Osteocyte (in vitro differentiated cells): ENCODE results near the gene PYGB. TPM values are rescaled to one million over a fixed set of nuclear protein-coding genes. Genes with fewer than 3 reads are reported as not detected.
"Not testable (repeated sequence)": the region's sequence is repeated elsewhere in the genome, so short reads cannot be mapped to it uniquely, and the experiment has no call there.

ENCODE experiments used
- DNase-seq: peaks from one replicate; pipeline ENCODE4 v3.0.0; 2021; ENCODE audit warnings: mixed read lengths; ENCODE audit not compliant: unreplicated experiment; ENCODE audit errors: extremely low spot score
- H3K27ac Mint-ChIP-seq: one replicate; pipeline ENCODE4 v1.8.0; 2021; ENCODE audit warnings: mild to moderate bottlenecking, mixed read lengths; ENCODE audit not compliant: unreplicated experiment
- H3K27me3 Mint-ChIP-seq: one replicate; pipeline ENCODE4 v1.8.0; 2021; ENCODE audit warnings: mixed read lengths; ENCODE audit not compliant: unreplicated experiment
- H3K36me3 Mint-ChIP-seq: one replicate; pipeline ENCODE4 v1.8.0; 2021; ENCODE audit warnings: mixed read lengths; ENCODE audit not compliant: unreplicated experiment
- H3K4me1 Mint-ChIP-seq: one replicate; pipeline ENCODE4 v1.8.0; 2021; ENCODE audit warnings: mixed read lengths; ENCODE audit not compliant: unreplicated experiment
- H3K4me3 Mint-ChIP-seq: one replicate; pipeline ENCODE4 v1.8.0; 2021; ENCODE audit warnings: mild to moderate bottlenecking, moderate library complexity, mixed read lengths; ENCODE audit not compliant: unreplicated experiment
- H3K9me3 Mint-ChIP-seq: one replicate; pipeline ENCODE4 v1.8.0; 2021; ENCODE audit warnings: mixed read lengths; ENCODE audit not compliant: unreplicated experiment
- CTCF ChIP-seq: fragments of 200-600 bp; sonication (generic); IDR thresholded peaks from 2 replicates; pipeline ENCODE4 v1.5.0; 2021; ENCODE audit warnings: antibody characterized with exemption, mild to moderate bottlenecking, moderate library complexity
- total RNA-seq: library from RNA; stranded (reverse); gene quantifications from 2 replicates; pipeline ENCODE4 v1.2.1, GENCODE V29; 2021

Gene PYGB
- total RNA-seq, 1 donor from 2014 or later, result 234 TPM

- no peak for DNase-seq
- Mint-ChIP-seq H3K4me1 (no peaks in the 10 kb centered on the region), H3K27ac (no peak overlapping the region), H3K36me3 (peaks cover 3% of the 10 kb centered on the region), H3K9me3 (peaks cover 4% of the 10 kb centered on the region), H3K4me3 (no peak overlapping the region), H3K27me3 (no peaks in the 10 kb centered on the region)
- TF ChIP-seq CTCF, result no peak
These were observed 81.1 kb downstream of the PYGB start for GRCh38 chr20:25328954-25329498.

GRCh38 chr20:25334972-25335371 lies 87.1 kb downstream of the PYGB start:
- not testable (repeated sequence) for H3K9me3 Mint-ChIP-seq, H3K4me1 Mint-ChIP-seq, DNase-seq, H3K4me3 Mint-ChIP-seq, H3K27me3 Mint-ChIP-seq, H3K36me3 Mint-ChIP-seq, H3K27ac Mint-ChIP-seq

GRCh38 chr20:25336561-25337422 lies 88.9 kb downstream of the PYGB start:
- Mint-ChIP-seq H3K4me3 (no peak overlapping the region), H3K4me1 (peaks cover 4% of the 10 kb centered on the region), H3K36me3 (peaks cover 3% of the 10 kb centered on the region), H3K9me3 (no peaks in the 10 kb centered on the region), H3K27ac (no peak overlapping the region), H3K27me3 (no peaks in the 10 kb centered on the region)
- TF ChIP-seq CTCF, result peak; percentile 44
- no peak for DNase-seq

- no peak for TF ChIP-seq CTCF
- Mint-ChIP-seq H3K4me1 (peaks cover 4% of the 10 kb centered on the region), H3K27ac (no peak overlapping the region), H3K4me3 (no peak overlapping the region), H3K36me3 (peaks cover 3% of the 10 kb centered on the region), H3K9me3 (no peaks in the 10 kb centered on the region), H3K27me3 (no peaks in the 10 kb centered on the region)
- DNase-seq, result no peak
These were observed 90.5 kb downstream of the PYGB start for GRCh38 chr20:25338112-25339023.

- Mint-ChIP-seq H3K27ac (no peak overlapping the region), H3K4me3 (no peak overlapping the region), H3K9me3 (no peaks in the 10 kb centered on the region), H3K4me1 (peaks cover 4% of the 10 kb centered on the region), H3K36me3 (peaks cover 3% of the 10 kb centered on the region), H3K27me3 (no peaks in the 10 kb centered on the region)
- TF ChIP-seq CTCF, result no peak
- no peak for DNase-seq
These were observed 91.7 kb downstream of the PYGB start for GRCh38 chr20:25339608-25340007.
